Measurements from ENCODE around the gene KCTD1.
A peak's percentile ranks its signal among the peaks of the same experiment; 100 is the strongest.
"Not testable (repeated sequence)": the region's sequence is repeated elsewhere in the genome, so short reads cannot be mapped to it uniquely, and the experiment has no call there.

KCTD1 gene

GRCh38 chr18:26453386-26453901 lies 94.9 kb downstream of the KCTD1 start:
- no peak overlapping the region for H3K4me3 ChIP-seq (ENCODE audit: low read depth in 1 of 2, low read length in 2 of 2)
- no peaks in the 10 kb centered on the region for H3K27me3 ChIP-seq (ENCODE audit: low read depth, low read length)
- peaks cover 0 to 17% of the 10 kb centered on the region in 2 donors for H3K36me3 ChIP-seq (ENCODE audit: control insufficient read depth in 1 of 2, insufficient read depth in 2 of 2, low read length in 2 of 2)
- H3K9me3 ChIP-seq (ENCODE audit: control insufficient read depth in 1 of 2, low read length in 2 of 2): no peaks in the 10 kb centered on the region
- no peak overlapping the region for H3K27ac ChIP-seq (ENCODE audit: low read length)
- H3K4me1 ChIP-seq (ENCODE audit: control insufficient read depth in 1 of 2, insufficient read depth in 2 of 2, low read length in 2 of 2): no peaks in the 10 kb centered on the region

- Histone ChIP-seq H3K27me3 (ENCODE audit: low read depth, low read length) (no peaks in the 10 kb centered on the region), H3K4me3 (ENCODE audit: low read depth in 1 of 2, low read length in 2 of 2) (no peak overlapping the region), H3K4me1 (ENCODE audit: control insufficient read depth in 1 of 2, insufficient read depth in 2 of 2, low read length in 2 of 2) (no peaks in the 10 kb centered on the region), H3K36me3 (ENCODE audit: control insufficient read depth in 1 of 2, insufficient read depth in 2 of 2, low read length in 2 of 2) (peaks cover 0 to 10% of the 10 kb centered on the region in 2 donors), H3K27ac (ENCODE audit: low read length) (no peak overlapping the region), H3K9me3 (ENCODE audit: control insufficient read depth in 1 of 2, low read length in 2 of 2) (no peaks in the 10 kb centered on the region)
Observed at GRCh38 chr18:26450989-26451682, 97.2 kb downstream of the KCTD1 start.

GRCh38 chr18:26448714-26449159 lies 99.6 kb downstream of the KCTD1 start:
- Histone ChIP-seq H3K9me3 (ENCODE audit: control insufficient read depth in 1 of 2, low read length in 2 of 2) (no peaks in the 10 kb centered on the region), H3K27ac (ENCODE audit: low read length) (no peak overlapping the region), H3K4me3 (ENCODE audit: low read depth in 1 of 2, low read length in 2 of 2) (no peak overlapping the region), H3K27me3 (ENCODE audit: low read depth, low read length) (no peaks in the 10 kb centered on the region), H3K4me1 (ENCODE audit: control insufficient read depth in 1 of 2, insufficient read depth in 2 of 2, low read length in 2 of 2) (no peaks in the 10 kb centered on the region), H3K36me3 (ENCODE audit: control insufficient read depth in 1 of 2, insufficient read depth in 2 of 2, low read length in 2 of 2) (no peaks in the 10 kb centered on the region)

GRCh38 chr18:26443853-26444252 lies 104.5 kb downstream of the KCTD1 start:
- Histone ChIP-seq H3K4me3 (ENCODE audit: low read depth in 1 of 2, low read length in 2 of 2) (no peak overlapping the region), H3K27ac (ENCODE audit: low read length) (no peak overlapping the region), H3K36me3 (ENCODE audit: control insufficient read depth in 1 of 2, insufficient read depth in 2 of 2, low read length in 2 of 2) (no peaks in the 10 kb centered on the region), H3K27me3 (ENCODE audit: low read depth, low read length) (no peaks in the 10 kb centered on the region), H3K4me1 (ENCODE audit: control insufficient read depth in 1 of 2, insufficient read depth in 2 of 2, low read length in 2 of 2) (no peaks in the 10 kb centered on the region), H3K9me3 (ENCODE audit: control insufficient read depth in 1 of 2, low read length in 2 of 2) (no peaks in the 10 kb centered on the region)

GRCh38 chr18:26442126-26442525 lies 106.2 kb downstream of the KCTD1 start:
- Histone ChIP-seq H3K4me3 (ENCODE audit: low read depth in 1 of 2, low read length in 2 of 2) (peak overlapping the region in 1 of 2 donors; percentile 30), H3K27ac (ENCODE audit: low read length) (no peak overlapping the region)

GRCh38 chr18:26440644-26441043 lies 107.7 kb downstream of the KCTD1 start:
- Histone ChIP-seq H3K9me3 (ENCODE audit: control insufficient read depth in 1 of 2, low read length in 2 of 2) (no peaks in the 10 kb centered on the region), H3K27ac (ENCODE audit: low read length) (no peak overlapping the region), H3K4me1 (ENCODE audit: control insufficient read depth in 1 of 2, insufficient read depth in 2 of 2, low read length in 2 of 2) (no peaks in the 10 kb centered on the region), H3K27me3 (ENCODE audit: low read depth, low read length) (no peaks in the 10 kb centered on the region), H3K4me3 (ENCODE audit: low read depth in 1 of 2, low read length in 2 of 2) (no peak overlapping the region), H3K36me3 (ENCODE audit: control insufficient read depth in 1 of 2, insufficient read depth in 2 of 2, low read length in 2 of 2) (no peaks in the 10 kb centered on the region)

More at GRCh38 chr18:26442126-26442525, 106.2 kb downstream of the KCTD1 start:
- Histone ChIP-seq H3K4me1 (ENCODE audit: control insufficient read depth in 1 of 2, insufficient read depth in 2 of 2, low read length in 2 of 2) (no peaks in the 10 kb centered on the region), H3K27me3 (ENCODE audit: low read depth, low read length) (no peaks in the 10 kb centered on the region), H3K9me3 (ENCODE audit: control insufficient read depth in 1 of 2, low read length in 2 of 2) (no peaks in the 10 kb centered on the region), H3K36me3 (ENCODE audit: control insufficient read depth in 1 of 2, insufficient read depth in 2 of 2, low read length in 2 of 2) (no peaks in the 10 kb centered on the region)

- no peak overlapping the region for H3K4me3 ChIP-seq (ENCODE audit: low read depth in 1 of 2, low read length in 2 of 2)
- no peaks in the 10 kb centered on the region for H3K4me1 ChIP-seq (ENCODE audit: control insufficient read depth in 1 of 2, insufficient read depth in 2 of 2, low read length in 2 of 2)
- H3K36me3 ChIP-seq (ENCODE audit: control insufficient read depth in 1 of 2, insufficient read depth in 2 of 2, low read length in 2 of 2): no peaks in the 10 kb centered on the region
- no peak overlapping the region for H3K27ac ChIP-seq (ENCODE audit: low read length)
- no peaks in the 10 kb centered on the region for H3K27me3 ChIP-seq (ENCODE audit: low read depth, low read length)
- H3K9me3 ChIP-seq (ENCODE audit: control insufficient read depth in 1 of 2, low read length in 2 of 2): no peaks in the 10 kb centered on the region
Observed at GRCh38 chr18:26439537-26439936, 108.8 kb downstream of the KCTD1 start.

- H3K27ac ChIP-seq (ENCODE audit: low read length): no peak overlapping the region
- H3K27me3 ChIP-seq (ENCODE audit: low read depth, low read length): no peaks in the 10 kb centered on the region
- no peaks in the 10 kb centered on the region for H3K9me3 ChIP-seq (ENCODE audit: control insufficient read depth in 1 of 2, low read length in 2 of 2)
- no peak overlapping the region for H3K4me3 ChIP-seq (ENCODE audit: low read depth in 1 of 2, low read length in 2 of 2)
- H3K4me1 ChIP-seq (ENCODE audit: control insufficient read depth in 1 of 2, insufficient read depth in 2 of 2, low read length in 2 of 2): no peaks in the 10 kb centered on the region
- H3K36me3 ChIP-seq (ENCODE audit: control insufficient read depth in 1 of 2, insufficient read depth in 2 of 2, low read length in 2 of 2): no peaks in the 10 kb centered on the region
Observed at GRCh38 chr18:26438980-26439379, 109.4 kb downstream of the KCTD1 start.

GRCh38 chr18:26437634-26438033 lies 110.7 kb downstream of the KCTD1 start:
- not testable (repeated sequence) for H3K27me3 ChIP-seq (ENCODE audit: low read depth, low read length); H3K4me1 ChIP-seq (ENCODE audit: control insufficient read depth in 1 of 2, insufficient read depth in 2 of 2, low read length in 2 of 2); H3K4me3 ChIP-seq (ENCODE audit: low read depth in 1 of 2, low read length in 2 of 2); H3K27ac ChIP-seq (ENCODE audit: low read length); H3K36me3 ChIP-seq (ENCODE audit: control insufficient read depth in 1 of 2, insufficient read depth in 2 of 2, low read length in 2 of 2); H3K9me3 ChIP-seq (ENCODE audit: control insufficient read depth in 1 of 2, low read length in 2 of 2)

- no peak overlapping the region for H3K27ac ChIP-seq (ENCODE audit: low read length)
- H3K4me3 ChIP-seq (ENCODE audit: low read depth in 1 of 2, low read length in 2 of 2): no peak overlapping the region
- H3K4me1 ChIP-seq (ENCODE audit: control insufficient read depth in 1 of 2, insufficient read depth in 2 of 2, low read length in 2 of 2): no peaks in the 10 kb centered on the region
- no peaks in the 10 kb centered on the region for H3K27me3 ChIP-seq (ENCODE audit: low read depth, low read length)
- no peaks in the 10 kb centered on the region for H3K36me3 ChIP-seq (ENCODE audit: control insufficient read depth in 1 of 2, insufficient read depth in 2 of 2, low read length in 2 of 2)
- H3K9me3 ChIP-seq (ENCODE audit: control insufficient read depth in 1 of 2, low read length in 2 of 2): no peaks in the 10 kb centered on the region
Observed at GRCh38 chr18:26436176-26437051, 111.9 kb downstream of the KCTD1 start.

- H3K36me3 ChIP-seq (ENCODE audit: control insufficient read depth in 1 of 2, insufficient read depth in 2 of 2, low read length in 2 of 2): no peaks in the 10 kb centered on the region
- no peaks in the 10 kb centered on the region for H3K27me3 ChIP-seq (ENCODE audit: low read depth, low read length)
- H3K4me1 ChIP-seq (ENCODE audit: control insufficient read depth in 1 of 2, insufficient read depth in 2 of 2, low read length in 2 of 2): no peaks in the 10 kb centered on the region
- H3K27ac ChIP-seq (ENCODE audit: low read length): no peak overlapping the region
- H3K4me3 ChIP-seq (ENCODE audit: low read depth in 1 of 2, low read length in 2 of 2): no peak overlapping the region
- H3K9me3 ChIP-seq (ENCODE audit: control insufficient read depth in 1 of 2, low read length in 2 of 2): no peaks in the 10 kb centered on the region
Observed at GRCh38 chr18:26435415-26436095, 112.8 kb downstream of the KCTD1 start.

Data from muscle layer of duodenum (tissue), 2 donors.